Epithelial cell of proximal tubule (primary cell): ENCODE results near the gene SENP1. TPM values are rescaled to one million over a fixed set of nuclear protein-coding genes. Genes with fewer than 3 reads are reported as not detected.

Experiments
- DNase-seq: peaks from one replicate; pipeline ENCODE4 v3.0.0-alpha.2; 2011; ENCODE audit warnings: low read depth
- H3K4me3 ChIP-seq: 2 replicates; pipeline ENCODE4 v1.5.1; 2011; ENCODE audit warnings: low read depth, mild to moderate bottlenecking, low read length
- CTCF ChIP-seq: conservative IDR thresholded peaks from 2 replicates; pipeline ENCODE4 v1.5.1; 2012; ENCODE audit warnings: low read depth, mild to moderate bottlenecking, low read length
- total RNA-seq: library from RNA; depleted of rRNA; stranded (reverse); fragments of >200 nt; gene quantifications from 2 replicates; pipeline ENCODE4 v1.2.3, GENCODE V29; 2015

Gene SENP1
- total RNA-seq, 1 donor from 2014 or later, result 10.3 TPM

DNA sequence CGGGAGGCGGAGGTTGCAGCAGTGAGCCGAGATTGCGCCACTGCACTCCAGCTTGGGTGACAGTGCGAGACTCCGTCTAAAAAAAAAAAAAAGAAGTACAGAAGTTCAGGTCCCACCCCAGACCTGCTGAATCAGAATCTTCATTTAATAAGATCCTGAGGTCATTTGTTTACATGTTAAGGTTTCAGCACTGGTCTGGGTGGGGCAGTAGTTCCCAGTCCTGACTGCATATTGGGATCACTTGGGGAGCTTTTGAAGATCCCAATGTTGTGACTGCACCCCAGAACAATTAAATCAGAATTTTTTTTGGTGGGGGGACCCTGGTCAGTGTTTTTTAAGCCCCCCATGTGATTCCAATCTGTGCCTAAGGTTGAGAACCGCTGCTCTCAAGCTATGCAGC is 89.9 kb downstream of the SENP1 start:
- no peak overlapping the region for H3K4me3 ChIP-seq
- TF ChIP-seq CTCF, result no peak
- DNase-seq, result no peak

GRCh38 chr12:48015129-48015528 is 90.8 kb downstream of the SENP1 start:
- no peak for TF ChIP-seq CTCF
- H3K4me3 ChIP-seq, result no peak overlapping the region
- no peak for DNase-seq

GRCh38 chr12:48013287-48013686 is 92.6 kb downstream of the SENP1 start:
- no peak for DNase-seq
- no peak overlapping the region for H3K4me3 ChIP-seq
- no peak for TF ChIP-seq CTCF

- DNase-seq, result no peak
- H3K4me3 ChIP-seq, result no peak overlapping the region
- no peak for TF ChIP-seq CTCF
Observed at GRCh38 chr12:48012070-48012469, 93.8 kb downstream of the SENP1 start.

DNA sequence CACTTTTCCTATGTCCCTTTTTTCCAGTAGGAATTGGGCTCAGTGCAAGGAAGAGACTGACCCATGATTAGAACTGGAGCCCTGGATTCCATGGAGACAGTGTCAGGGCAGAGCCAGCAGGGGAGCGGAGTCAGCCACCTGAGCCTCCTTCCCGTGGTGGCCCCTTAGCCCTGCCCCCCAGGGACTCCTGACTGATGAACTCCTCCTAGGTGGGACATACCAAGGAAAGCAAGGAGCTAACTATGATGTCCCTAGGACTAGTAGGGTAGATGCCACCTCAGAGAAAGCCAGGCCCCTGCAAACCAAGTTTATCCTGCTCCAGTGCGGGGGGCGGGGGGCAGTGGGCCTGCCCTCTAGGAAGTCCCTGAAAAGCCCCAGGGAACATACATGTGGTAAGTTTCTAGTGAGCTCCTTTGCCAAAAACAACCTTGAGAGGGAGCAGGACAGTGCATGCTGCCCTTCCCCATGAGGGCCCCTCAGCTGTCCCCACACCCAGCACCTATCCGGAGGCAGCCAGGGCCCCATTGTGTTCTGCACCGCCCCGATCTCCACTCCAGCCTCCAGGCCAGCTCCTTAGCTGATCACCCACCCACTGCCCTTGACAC is 95.4 kb downstream of the SENP1 start:
- no peak for TF ChIP-seq CTCF
- no peak overlapping the region for H3K4me3 ChIP-seq
- DNase-seq, result no peak

DNA sequence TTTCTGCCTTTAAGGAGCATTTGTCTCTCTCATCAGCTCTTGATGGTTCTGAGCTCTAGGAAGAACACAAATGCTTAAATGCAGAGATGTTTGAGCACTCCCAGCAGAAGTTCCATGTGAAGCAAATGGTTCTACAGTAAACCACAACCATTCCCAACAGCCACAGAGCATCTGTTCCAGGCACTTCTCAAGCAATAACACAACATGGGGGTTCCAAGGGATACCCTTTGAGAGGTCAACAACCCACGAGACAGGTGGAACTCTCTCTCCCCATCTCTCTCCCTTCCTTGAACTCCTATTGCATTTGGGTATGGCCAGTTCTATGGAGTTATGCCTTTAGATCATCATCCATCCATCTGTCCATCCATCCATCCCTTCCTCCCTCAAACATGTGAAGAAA is 96.4 kb downstream of the SENP1 start:
- TF ChIP-seq CTCF, result no peak
- no peak overlapping the region for H3K4me3 ChIP-seq
- no peak for DNase-seq

DNA sequence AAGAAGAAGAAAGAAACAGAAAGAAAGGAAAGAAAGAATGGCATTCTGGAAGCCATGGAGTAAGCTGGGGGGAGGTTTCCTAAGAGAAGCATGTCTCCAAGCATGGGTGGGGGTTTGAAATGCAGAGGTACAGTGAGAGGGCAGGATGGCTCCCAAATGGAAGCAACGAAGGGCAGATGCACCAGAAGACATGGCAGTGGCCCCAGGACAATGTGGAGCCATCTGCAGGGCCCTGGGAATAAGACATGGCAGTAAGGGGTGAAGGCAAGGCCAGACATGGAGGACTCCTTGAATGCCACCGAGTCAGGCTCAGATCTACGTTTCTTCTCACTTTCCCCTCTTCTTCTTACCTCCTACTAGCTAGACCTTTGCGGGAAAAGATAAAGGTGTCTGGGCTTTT is 96.9 kb downstream of the SENP1 start:
- TF ChIP-seq CTCF, result no peak

More for the DNA sequence above, 96.9 kb downstream of the SENP1 start:
- H3K4me3 ChIP-seq, result no peak overlapping the region
- DNase-seq, result no peak
